Measurements from ENCODE around the gene AMER2.

The AMER2 gene

GRCh38 chr13:25196971-25197370, 24.9 kb upstream of the AMER2 start:
- in situ Hi-C loops (cut with HindIII; ENCODE audit: low sequenced_read_pairs): no loop called here
- DNase-seq (ENCODE audit: low read depth, low spot score): no peak
- H3K4me3 ChIP-seq (ENCODE audit: low read depth, low read length): no peak overlapping the region
- TF ChIP-seq CTCF (IDR thresholded peaks at IDR 0.05; ENCODE audit: low read depth, low read length): no peak

- in situ Hi-C loops (cut with HindIII; ENCODE audit: low sequenced_read_pairs): no loop called here
- no peak for TF ChIP-seq CTCF (IDR thresholded peaks at IDR 0.05; ENCODE audit: low read depth, low read length)
Observed at GRCh38 chr13:25192936-25193335, 20.8 kb upstream of the AMER2 start.

GRCh38 chr13:25192489-25192888, 20.4 kb upstream of the AMER2 start:
- TF ChIP-seq CTCF (IDR thresholded peaks at IDR 0.05; ENCODE audit: low read depth, low read length): no peak
- no peak for DNase-seq (ENCODE audit: low read depth, low spot score)
- H3K4me3 ChIP-seq (ENCODE audit: low read depth, low read length): no peak overlapping the region
- in situ Hi-C loops (cut with HindIII; ENCODE audit: low sequenced_read_pairs): no loop called here

More at GRCh38 chr13:25192936-25193335, 20.8 kb upstream of the AMER2 start:
- no peak for DNase-seq (ENCODE audit: low read depth, low spot score)
- H3K4me3 ChIP-seq (ENCODE audit: low read depth, low read length): no peak overlapping the region

GRCh38 chr13:25192052-25192451, 20.0 kb upstream of the AMER2 start:
- H3K4me3 ChIP-seq (ENCODE audit: low read depth, low read length): no peak overlapping the region
- TF ChIP-seq CTCF (IDR thresholded peaks at IDR 0.05; ENCODE audit: low read depth, low read length): no peak
- in situ Hi-C loops (cut with HindIII; ENCODE audit: low sequenced_read_pairs): no loop called here
- DNase-seq (ENCODE audit: low read depth, low spot score): no peak

- in situ Hi-C loops (cut with HindIII; ENCODE audit: low sequenced_read_pairs): no loop called here
- DNase-seq (ENCODE audit: low read depth, low spot score): no peak
- no peak for TF ChIP-seq CTCF (IDR thresholded peaks at IDR 0.05; ENCODE audit: low read depth, low read length)
- no peak overlapping the region for H3K4me3 ChIP-seq (ENCODE audit: low read depth, low read length)
Observed at GRCh38 chr13:25190771-25191170, 18.7 kb upstream of the AMER2 start.

- in situ Hi-C loops (cut with HindIII; ENCODE audit: low sequenced_read_pairs): no loop called here
- no peak for DNase-seq (ENCODE audit: low read depth, low spot score)
- no peak for TF ChIP-seq CTCF (IDR thresholded peaks at IDR 0.05; ENCODE audit: low read depth, low read length)
- H3K4me3 ChIP-seq (ENCODE audit: low read depth, low read length): no peak overlapping the region
Observed at GRCh38 chr13:25190256-25190655, 18.2 kb upstream of the AMER2 start.

- in situ Hi-C loops (cut with HindIII; ENCODE audit: low sequenced_read_pairs): no loop called here
- no peak for DNase-seq (ENCODE audit: low read depth, low spot score)
- no peak overlapping the region for H3K4me3 ChIP-seq (ENCODE audit: low read depth, low read length)
- no peak for TF ChIP-seq CTCF (IDR thresholded peaks at IDR 0.05; ENCODE audit: low read depth, low read length)
Observed at GRCh38 chr13:25187596-25187995, 15.5 kb upstream of the AMER2 start.
